Type B pancreatic cell (in vitro differentiated cells): ENCODE data around the gene CNFN. TPM values are rescaled to one million over a fixed set of nuclear protein-coding genes. Genes with fewer than 3 reads are reported as not detected.
"Not testable (repeated sequence)": the region's sequence is repeated elsewhere in the genome, so short reads cannot be mapped to it uniquely, and the experiment has no call there.

ENCODE experiments used
- DNase-seq: peaks from one replicate; pipeline ENCODE4 v3.0.0; 2021; ENCODE audit warnings: mixed read lengths; ENCODE audit not compliant: unreplicated experiment; ENCODE audit errors: extremely low spot score
- H3K27ac Mint-ChIP-seq: 2 replicates; pipeline ENCODE4 v1.8.0; 2021; ENCODE audit warnings: mild to moderate bottlenecking, mixed read lengths
- H3K27me3 Mint-ChIP-seq: 2 replicates; pipeline ENCODE4 v1.8.0; 2021; ENCODE audit warnings: mixed read lengths
- H3K36me3 Mint-ChIP-seq: 2 replicates; pipeline ENCODE4 v1.8.0; 2021; ENCODE audit warnings: mixed read lengths
- H3K4me1 Mint-ChIP-seq: one replicate; pipeline ENCODE4 v1.8.0; 2021; ENCODE audit warnings: mixed read lengths; ENCODE audit not compliant: unreplicated experiment
- H3K4me3 Mint-ChIP-seq: 2 replicates; pipeline ENCODE4 v1.8.0; 2021; ENCODE audit warnings: mild to moderate bottlenecking, mixed read lengths
- H3K9me3 Mint-ChIP-seq: 2 replicates; pipeline ENCODE4 v1.8.0; 2021; ENCODE audit warnings: mixed read lengths
- microRNA-seq: library from miRNA; unstranded; fragments of <30 nt; microRNA quantifications from one replicate; pipeline ENCODE4, GENCODE V29; 2020
- total RNA-seq: library from RNA; stranded (reverse); gene quantifications from 2 replicates; pipeline ENCODE4 v1.2.1, GENCODE V29; 2021; ENCODE audit warnings: low replicate concordance
- TF ChIP-seq, protein P1 (sequence below): fragments of 200-600 bp; sonication (generic); conservative IDR thresholded peaks from 2 replicates; pipeline ENCODE4 v1.5.0; 2021; ENCODE audit warnings: antibody characterized with exemption, mild to moderate bottlenecking

The CNFN gene
- total RNA-seq, 1 donor from 2014 or later, result 3.3 TPM

DNA sequence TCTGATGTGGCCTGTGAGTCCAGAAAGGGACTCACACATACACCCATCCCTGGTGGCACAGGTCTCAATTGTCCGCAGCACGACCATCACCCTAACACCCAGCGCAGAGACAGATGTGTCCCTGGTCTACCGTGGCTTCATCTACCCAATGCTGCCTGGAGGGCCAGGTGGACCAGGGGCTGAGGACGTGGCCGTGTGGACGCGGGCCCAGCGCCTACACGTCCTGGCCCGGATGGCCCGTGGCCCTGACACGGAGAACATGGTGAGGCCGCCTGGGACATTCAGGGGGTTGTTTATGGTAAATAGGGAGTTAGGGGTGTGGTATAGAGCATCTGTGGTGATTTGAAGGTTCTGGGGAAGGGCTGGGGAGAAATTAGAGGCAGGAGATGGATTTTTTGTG is 41.9 kb downstream of the CNFN start:
- peaks cover 3% of the 10 kb centered on the region for H3K36me3 Mint-ChIP-seq
- H3K4me3 Mint-ChIP-seq, result no peak overlapping the region
- TF ChIP-seq, protein P1, sequence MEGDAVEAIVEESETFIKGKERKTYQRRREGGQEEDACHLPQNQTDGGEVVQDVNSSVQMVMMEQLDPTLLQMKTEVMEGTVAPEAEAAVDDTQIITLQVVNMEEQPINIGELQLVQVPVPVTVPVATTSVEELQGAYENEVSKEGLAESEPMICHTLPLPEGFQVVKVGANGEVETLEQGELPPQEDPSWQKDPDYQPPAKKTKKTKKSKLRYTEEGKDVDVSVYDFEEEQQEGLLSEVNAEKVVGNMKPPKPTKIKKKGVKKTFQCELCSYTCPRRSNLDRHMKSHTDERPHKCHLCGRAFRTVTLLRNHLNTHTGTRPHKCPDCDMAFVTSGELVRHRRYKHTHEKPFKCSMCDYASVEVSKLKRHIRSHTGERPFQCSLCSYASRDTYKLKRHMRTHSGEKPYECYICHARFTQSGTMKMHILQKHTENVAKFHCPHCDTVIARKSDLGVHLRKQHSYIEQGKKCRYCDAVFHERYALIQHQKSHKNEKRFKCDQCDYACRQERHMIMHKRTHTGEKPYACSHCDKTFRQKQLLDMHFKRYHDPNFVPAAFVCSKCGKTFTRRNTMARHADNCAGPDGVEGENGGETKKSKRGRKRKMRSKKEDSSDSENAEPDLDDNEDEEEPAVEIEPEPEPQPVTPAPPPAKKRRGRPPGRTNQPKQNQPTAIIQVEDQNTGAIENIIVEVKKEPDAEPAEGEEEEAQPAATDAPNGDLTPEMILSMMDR, result no peak
- no peak for DNase-seq
- no peaks in the 10 kb centered on the region for H3K9me3 Mint-ChIP-seq
- H3K27ac Mint-ChIP-seq, result no peak overlapping the region
- no peaks in the 10 kb centered on the region for H3K27me3 Mint-ChIP-seq
- H3K4me1 Mint-ChIP-seq, result no peaks in the 10 kb centered on the region

DNA sequence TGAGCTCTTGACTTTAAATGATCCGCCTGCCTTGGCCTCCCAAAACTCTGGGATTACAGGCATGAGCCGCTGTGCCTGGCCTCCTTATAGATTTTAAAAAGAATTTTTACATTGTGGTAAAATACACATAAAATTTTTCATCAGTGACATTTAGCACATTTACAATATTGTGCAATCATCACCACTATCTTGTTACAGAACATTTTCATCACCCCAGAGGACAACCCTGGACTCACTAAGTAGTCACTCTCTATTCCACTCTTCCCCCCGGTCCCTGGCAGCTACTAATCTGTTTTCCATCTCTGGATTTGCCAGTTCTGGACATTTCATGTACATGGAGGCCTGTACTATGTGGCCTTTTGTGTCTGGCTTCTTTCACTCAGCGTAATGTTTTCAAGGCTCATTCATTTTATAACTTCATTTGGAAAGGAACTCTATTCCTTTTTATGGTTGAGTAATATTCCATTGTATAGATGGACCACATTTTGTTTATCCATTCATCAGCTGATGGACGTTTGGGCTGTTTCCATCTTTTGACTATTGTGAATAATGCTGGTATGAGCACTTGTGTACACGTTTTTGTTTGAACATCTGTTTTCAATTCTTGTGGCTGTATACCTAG is 44.8 kb downstream of the CNFN start:
- DNase-seq, result no peak
- Mint-ChIP-seq H3K4me1 (no peaks in the 10 kb centered on the region), H3K27ac (no peak overlapping the region), H3K4me3 (no peak overlapping the region), H3K36me3 (peaks cover 3% of the 10 kb centered on the region), H3K27me3 (no peaks in the 10 kb centered on the region), H3K9me3 (no peaks in the 10 kb centered on the region)
- TF ChIP-seq, protein P1, result no peak

DNA sequence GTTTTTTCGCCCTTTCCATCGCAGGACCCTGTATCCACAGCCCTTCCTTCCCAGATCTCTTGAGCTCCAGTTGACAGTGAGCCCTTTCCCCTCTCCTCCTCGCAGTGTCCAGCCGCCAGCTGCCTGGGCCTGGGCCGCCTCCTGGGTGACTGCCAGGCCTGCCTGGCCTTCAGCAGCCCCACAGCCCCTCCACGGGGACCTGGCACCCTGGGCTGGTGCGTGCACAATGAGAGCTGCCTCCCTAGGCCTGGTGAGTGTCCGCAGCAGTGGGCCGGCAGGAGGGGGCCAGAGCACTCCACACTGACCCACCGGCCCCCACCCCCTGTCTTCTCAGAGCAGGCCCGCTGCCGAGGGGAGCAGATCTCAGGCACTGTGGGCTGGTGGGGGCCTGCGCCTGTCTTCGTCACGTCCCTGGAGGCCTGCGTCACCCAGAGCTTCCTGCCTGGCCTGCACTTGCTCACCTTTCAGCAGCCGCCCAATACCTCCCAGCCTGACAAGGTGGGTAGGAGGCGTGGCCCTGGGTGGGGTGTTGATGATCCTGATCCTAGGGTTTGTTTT is 45.7 kb downstream of the CNFN start:
- Mint-ChIP-seq H3K9me3 (no peaks in the 10 kb centered on the region), H3K27ac (no peak overlapping the region), H3K4me1 (no peaks in the 10 kb centered on the region), H3K36me3 (peaks cover 5% of the 10 kb centered on the region), H3K4me3 (no peak overlapping the region), H3K27me3 (no peaks in the 10 kb centered on the region)
- TF ChIP-seq, protein P1, result no peak
- no peak for DNase-seq

DNA sequence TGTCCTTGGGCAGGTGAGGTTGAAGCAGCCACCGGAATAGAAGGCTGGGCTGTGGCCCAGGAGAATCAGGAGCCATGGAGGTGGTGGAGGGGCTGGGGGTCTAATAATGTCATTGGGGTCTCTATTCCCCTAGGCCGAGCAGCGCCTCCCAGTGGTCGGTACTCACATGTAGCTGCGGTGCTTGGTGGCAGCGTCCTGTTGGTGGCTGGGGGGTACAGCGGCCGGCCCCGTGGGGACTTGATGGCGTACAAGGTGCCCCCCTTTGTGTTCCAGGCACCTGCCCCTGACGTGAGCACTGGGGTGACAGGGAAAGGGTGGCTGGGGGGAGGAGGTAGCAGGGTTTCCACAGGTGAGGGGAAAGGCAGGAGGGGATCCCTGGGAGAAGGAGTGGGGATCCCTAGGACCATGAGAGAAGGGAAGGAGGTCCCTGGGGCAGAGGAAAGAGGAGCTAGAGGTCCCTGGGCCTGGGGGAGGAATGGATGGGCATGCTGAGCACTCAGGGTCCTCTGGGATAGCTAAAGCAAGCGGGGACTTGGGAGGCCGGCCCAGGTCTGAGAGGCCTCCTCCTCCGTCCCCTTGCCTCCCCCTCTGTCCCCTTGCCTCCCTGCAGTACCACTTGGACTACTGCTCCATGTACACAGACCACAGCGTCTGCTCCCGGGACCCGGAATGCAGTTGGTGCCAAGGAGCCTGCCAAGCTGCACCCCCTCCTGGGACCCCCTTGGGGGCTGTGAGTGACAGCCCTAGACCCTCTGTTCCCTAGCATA is 46.6 kb downstream of the CNFN start:
- H3K27ac Mint-ChIP-seq, result no peak overlapping the region
- no peaks in the 10 kb centered on the region for H3K9me3 Mint-ChIP-seq
- H3K4me1 Mint-ChIP-seq, result no peaks in the 10 kb centered on the region
- peaks cover 10% of the 10 kb centered on the region for H3K36me3 Mint-ChIP-seq
- no peak for DNase-seq
- H3K27me3 Mint-ChIP-seq, result no peaks in the 10 kb centered on the region
- no peak overlapping the region for H3K4me3 Mint-ChIP-seq
- TF ChIP-seq, protein P1, result peak; percentile 57

DNA sequence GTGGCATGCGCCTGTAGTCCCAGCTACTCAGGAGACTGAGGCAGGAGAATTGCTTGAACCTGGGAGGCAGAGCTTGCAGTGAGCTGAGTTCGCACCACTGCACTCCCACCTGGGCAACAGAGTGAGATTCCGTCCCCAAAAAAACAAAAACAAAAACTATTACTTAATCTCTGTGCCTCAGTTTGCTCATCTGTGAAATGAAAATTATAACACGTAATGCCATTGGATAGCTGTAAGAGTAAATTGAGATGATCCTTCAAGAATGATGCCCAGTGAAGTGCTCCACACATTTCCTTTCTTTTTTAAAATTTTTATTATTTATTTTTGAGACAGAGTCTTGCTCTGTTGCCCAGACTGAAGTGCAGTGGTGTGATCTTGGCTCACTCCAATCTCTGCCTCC is 50.2 kb downstream of the CNFN start:
- not testable (repeated sequence) for H3K9me3 Mint-ChIP-seq, H3K4me3 Mint-ChIP-seq, H3K27me3 Mint-ChIP-seq, H3K27ac Mint-ChIP-seq, DNase-seq, H3K36me3 Mint-ChIP-seq, H3K4me1 Mint-ChIP-seq

DNA sequence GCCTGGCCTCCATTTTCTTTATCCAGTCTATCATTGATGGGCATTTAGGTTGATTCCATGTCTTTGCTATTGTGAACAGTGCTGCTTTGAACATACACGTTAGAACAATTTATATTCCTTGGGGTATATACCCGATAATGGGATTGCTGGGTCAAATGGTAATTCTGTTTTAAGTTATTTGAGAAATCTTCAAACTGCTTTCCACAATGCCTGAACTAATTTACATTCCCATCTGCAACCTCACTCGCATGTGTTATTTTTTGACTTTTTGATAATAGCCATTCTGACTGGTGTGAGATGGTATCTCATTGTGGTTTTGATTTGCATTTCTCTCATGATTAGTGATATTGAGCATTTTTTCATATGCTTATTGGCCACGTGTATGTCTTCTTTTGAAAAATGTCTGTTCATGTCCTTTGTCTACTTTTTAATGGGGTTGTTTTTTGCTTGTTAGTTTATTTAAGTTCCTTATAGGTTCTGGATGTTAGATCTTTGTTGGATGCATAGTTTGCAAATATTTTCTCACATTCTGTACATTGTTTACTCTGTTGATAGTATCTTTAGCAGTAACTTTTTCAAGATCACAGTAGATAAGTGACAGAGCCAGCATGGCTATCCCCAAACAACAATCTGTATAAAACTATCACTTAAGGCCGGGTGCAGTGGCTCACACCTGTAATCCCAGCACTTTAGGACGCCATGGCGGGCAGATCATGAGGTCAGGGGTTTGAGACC is 50.8 kb downstream of the CNFN start:
- H3K36me3 Mint-ChIP-seq, H3K4me3 Mint-ChIP-seq, H3K4me1 Mint-ChIP-seq, DNase-seq, H3K27ac Mint-ChIP-seq, H3K27me3 Mint-ChIP-seq, H3K9me3 Mint-ChIP-seq: not testable (repeated sequence)

Small RNA genes within 50 kb of the gene (microRNA-seq; reads per million reads assigned to microRNA genes)
- not detected for gene MIR8077

Other genes with a start within 250 kb of the CNFN start
- gene DEDD2, start 172.6 kb downstream of the CNFN start, total RNA-seq, result 23.7 and 29.3 TPM in 2 replicates
- gene ZNF526, start 170.0 kb downstream of the CNFN start, total RNA-seq, result 18.2 and 19.3 TPM in 2 replicates
- gene GSK3A, start 147.7 kb downstream of the CNFN start, total RNA-seq, result 43.5 and 49.1 TPM in 2 replicates
- gene ERF, start 135.2 kb downstream of the CNFN start, total RNA-seq, result 54.9 and 78.9 TPM in 2 replicates
- 44.8 and 70.3 TPM in 2 replicates for gene CIC, start 121.0 kb downstream of the CNFN start, total RNA-seq
- gene PRR19, start 88.2 kb downstream of the CNFN start, total RNA-seq, result 2.2 and 2.4 TPM in 2 replicates
- 50.3 and 97.4 TPM in 2 replicates for gene PAFAH1B3, start 87.7 kb downstream of the CNFN start, total RNA-seq
- gene TMEM145, start 77.0 kb downstream of the CNFN start, total RNA-seq, result 0.88 and 3.6 TPM in 2 replicates
- gene MEGF8, start 64.7 kb downstream of the CNFN start, total RNA-seq, result 30.7 and 49.5 TPM in 2 replicates
- 6.9 and 17.9 TPM in 2 replicates for gene LIPE, start 37.1 kb upstream of the CNFN start, total RNA-seq
- gene CXCL17, start 52.6 kb upstream of the CNFN start, total RNA-seq, result 1.0 and 3.2 TPM in 2 replicates
- 19.1 and 28.8 TPM in 2 replicates for gene CEACAM1, start 138.2 kb upstream of the CNFN start, total RNA-seq
- not detected in 2 replicates for gene CEACAM8, start 204.6 kb upstream of the CNFN start, total RNA-seq